Measurements from ENCODE around the gene ADAMTSL3.

- TF ChIP-seq CTCF (IDR thresholded peaks at IDR 0.05; ENCODE audit: control extremely low read depth in 1 of 3, insufficient read depth in 1 of 3, low read depth in 1 of 3, low read length in 3 of 3): no peak
- no peak for TF ChIP-seq POLR2A (IDR thresholded peaks at IDR 0.05; ENCODE audit: control extremely low read depth in 1 of 2, low read depth in 2 of 2, low read length in 2 of 2)
- no peak for TF ChIP-seq POLR2AphosphoS5 (IDR thresholded peaks at IDR 0.05; ENCODE audit: low read depth, low read length)
- TF ChIP-seq HDAC2 (IDR thresholded peaks at IDR 0.05; ENCODE audit: borderline replicate concordance in 1 of 2, low read depth in 2 of 2, low read length in 2 of 2): no peak
- TF ChIP-seq TCF12 (IDR thresholded peaks at IDR 0.05; ENCODE audit: low read depth, low read length): no peak
- no peak for TF ChIP-seq CBX8 (IDR thresholded peaks at IDR 0.05; ENCODE audit: borderline replicate concordance, low read depth, low read length)
- no peak for TF ChIP-seq TAF1 (IDR thresholded peaks at IDR 0.05; ENCODE audit: low read depth, low read length)
- no peak for TF ChIP-seq USF2 (IDR thresholded peaks at IDR 0.05; ENCODE audit: low read length)
- no peak for TF ChIP-seq SIN3A (conservative IDR thresholded peaks at IDR 0.05 in 1 of 2, IDR thresholded peaks at IDR 0.05 in 1 of 2; ENCODE audit: low read depth in 1 of 2, low read length in 2 of 2)
- TF ChIP-seq CHD2 (IDR thresholded peaks at IDR 0.05; ENCODE audit: low read length): no peak
- TF ChIP-seq BRCA1 (IDR thresholded peaks at IDR 0.05; ENCODE audit: low read depth, low read length): no peak
- no peak for TF ChIP-seq E2F6 (IDR thresholded peaks at IDR 0.05)
- no peak for TF ChIP-seq RAD21 (IDR thresholded peaks at IDR 0.05 in 1 of 2, conservative IDR thresholded peaks at IDR 0.05 in 1 of 2; ENCODE audit: low read depth in 2 of 2, low read length in 2 of 2)
Observed at GRCh38 chr15:83656192-83656591, 2.3 kb downstream of the ADAMTSL3 start.
